Osteocyte (in vitro differentiated cells): ENCODE measurements around the gene OPN3. TPM values are rescaled to one million over a fixed set of nuclear protein-coding genes. Genes with fewer than 3 reads are reported as not detected.

Experiments
- DNase-seq: peaks from one replicate; pipeline ENCODE4 v3.0.0; 2021; ENCODE audit warnings: mixed read lengths; ENCODE audit not compliant: unreplicated experiment; ENCODE audit errors: extremely low spot score
- H3K27ac Mint-ChIP-seq: one replicate; pipeline ENCODE4 v1.8.0; 2021; ENCODE audit warnings: mild to moderate bottlenecking, mixed read lengths; ENCODE audit not compliant: unreplicated experiment
- H3K27me3 Mint-ChIP-seq: one replicate; pipeline ENCODE4 v1.8.0; 2021; ENCODE audit warnings: mixed read lengths; ENCODE audit not compliant: unreplicated experiment
- H3K36me3 Mint-ChIP-seq: one replicate; pipeline ENCODE4 v1.8.0; 2021; ENCODE audit warnings: mixed read lengths; ENCODE audit not compliant: unreplicated experiment
- H3K4me1 Mint-ChIP-seq: one replicate; pipeline ENCODE4 v1.8.0; 2021; ENCODE audit warnings: mixed read lengths; ENCODE audit not compliant: unreplicated experiment
- H3K4me3 Mint-ChIP-seq: one replicate; pipeline ENCODE4 v1.8.0; 2021; ENCODE audit warnings: mild to moderate bottlenecking, moderate library complexity, mixed read lengths; ENCODE audit not compliant: unreplicated experiment
- H3K9me3 Mint-ChIP-seq: one replicate; pipeline ENCODE4 v1.8.0; 2021; ENCODE audit warnings: mixed read lengths; ENCODE audit not compliant: unreplicated experiment
- CTCF ChIP-seq: fragments of 200-600 bp; sonication (generic); IDR thresholded peaks from 2 replicates; pipeline ENCODE4 v1.5.0; 2021; ENCODE audit warnings: antibody characterized with exemption, mild to moderate bottlenecking, moderate library complexity
- total RNA-seq: library from RNA; stranded (reverse); gene quantifications from 2 replicates; pipeline ENCODE4 v1.2.1, GENCODE V29; 2021

OPN3 gene
- total RNA-seq, 1 donor from 2014 or later, result 15.8 TPM

GRCh38 chr1:241553886-241554592 is 86.1 kb downstream of the OPN3 start:
- peaks cover 26% of the 10 kb centered on the region for H3K27me3 Mint-ChIP-seq

GRCh38 chr1:241551759-241552638 is 88.2 kb downstream of the OPN3 start:
- Mint-ChIP-seq H3K4me3 (no peak overlapping the region), H3K27me3 (peaks cover 32% of the 10 kb centered on the region), H3K27ac (no peak overlapping the region), H3K4me1 (no peaks in the 10 kb centered on the region), H3K36me3 (no peaks in the 10 kb centered on the region), H3K9me3 (no peaks in the 10 kb centered on the region)
- no peak for TF ChIP-seq CTCF
- DNase-seq, result no peak

More at GRCh38 chr1:241553886-241554592, 86.1 kb downstream of the OPN3 start:
- Mint-ChIP-seq H3K9me3 (no peaks in the 10 kb centered on the region), H3K36me3 (no peaks in the 10 kb centered on the region), H3K4me3 (no peak overlapping the region), H3K4me1 (no peaks in the 10 kb centered on the region), H3K27ac (no peak overlapping the region)
- no peak for TF ChIP-seq CTCF
- DNase-seq, result no peak

GRCh38 chr1:241550318-241550717 is 89.9 kb downstream of the OPN3 start:
- no peak for TF ChIP-seq CTCF
- Mint-ChIP-seq H3K27ac (no peak overlapping the region), H3K27me3 (peaks cover 46% of the 10 kb centered on the region), H3K36me3 (no peaks in the 10 kb centered on the region), H3K4me3 (no peak overlapping the region), H3K9me3 (no peaks in the 10 kb centered on the region), H3K4me1 (no peaks in the 10 kb centered on the region)
- no peak for DNase-seq

GRCh38 chr1:241548008-241548407 is 92.2 kb downstream of the OPN3 start:
- Mint-ChIP-seq H3K27me3 (peaks cover 57% of the 10 kb centered on the region), H3K9me3 (no peaks in the 10 kb centered on the region), H3K27ac (no peak overlapping the region), H3K36me3 (no peaks in the 10 kb centered on the region), H3K4me1 (no peaks in the 10 kb centered on the region), H3K4me3 (no peak overlapping the region)
- no peak for TF ChIP-seq CTCF
- DNase-seq, result no peak

Other genes with a start within 250 kb of the OPN3 start
- 61.1 and 65.5 TPM in 2 replicates for gene FH, start 120.6 kb downstream of the OPN3 start, total RNA-seq
- not detected in 2 replicates for gene KMO, start 108.0 kb downstream of the OPN3 start, total RNA-seq
- gene CHML, start within 50 bp of the OPN3 start, total RNA-seq, result 12.7 and 14.2 TPM in 2 replicates
- gene WDR64, start 11.9 kb upstream of the OPN3 start, total RNA-seq, result not detected in 2 replicates
- gene EXO1, start 207.8 kb upstream of the OPN3 start, total RNA-seq, result 3.4 and 3.9 TPM in 2 replicates